Left ventricle myocardium inferior (tissue), 1 donor: ENCODE data around the gene UGT3A2. TPM values are rescaled to one million over a fixed set of nuclear protein-coding genes. Genes with fewer than 3 reads are reported as not detected.
"Not testable (repeated sequence)": the region's sequence is repeated elsewhere in the genome, so short reads cannot be mapped to it uniquely, and the experiment has no call there.

Experiments
- DNase-seq: peaks from one replicate; pipeline ENCODE4 v3.0.0-alpha.2; 2020
- H3K27ac ChIP-seq: fragments of 200-600 bp; replicated peaks from 2 replicates; pipeline ENCODE4 v1.8.0; 2021
- H3K27me3 ChIP-seq: fragments of 200-600 bp; 2 replicates; pipeline ENCODE4 v1.8.0; 2021; ENCODE audit warnings: low read depth
- H3K36me3 ChIP-seq: fragments of 200-600 bp; 2 replicates; pipeline ENCODE4 v1.8.0; 2021
- H3K4me1 ChIP-seq: fragments of 200-600 bp; 2 replicates; pipeline ENCODE4 v1.8.0; 2021
- H3K4me3 ChIP-seq: fragments of 200-600 bp; 2 replicates; pipeline ENCODE4 v1.8.0; 2021; ENCODE audit warnings: mild to moderate bottlenecking, moderate library complexity
- H3K9me3 ChIP-seq: fragments of 200-600 bp; replicated peaks from 2 replicates; pipeline ENCODE4 v1.8.0; 2021
- intact Hi-C: fragments of 100-400 bp; cut with micrococcal nuclease; formaldehyde crosslinking; loops from one replicate; pipeline ENCODE4 v1.11.0; 2022
- total RNA-seq: library from RNA; stranded (reverse); fragmentation: NEBNext Ultra II Directional; extraction: Animal tissue kit (Norgen Biotek cat#: 25700); gene quantifications from one replicate; pipeline ENCODE4 v1.2.1, GENCODE V29; 2021
- TF ChIP-seq, protein P1 (sequence below): fragments of 200-600 bp; IDR thresholded peaks from 2 replicates; pipeline ENCODE4 v1.8.0; 2021; ENCODE audit warnings: antibody characterized with exemption, mild to moderate bottlenecking, borderline replicate concordance
- donor health status: DM: no; HTN: yes; CAD: no; lungs with severe emphysema.

Gene UGT3A2
- total RNA-seq, 1 donor from 2014 or later: not detected

DNA sequence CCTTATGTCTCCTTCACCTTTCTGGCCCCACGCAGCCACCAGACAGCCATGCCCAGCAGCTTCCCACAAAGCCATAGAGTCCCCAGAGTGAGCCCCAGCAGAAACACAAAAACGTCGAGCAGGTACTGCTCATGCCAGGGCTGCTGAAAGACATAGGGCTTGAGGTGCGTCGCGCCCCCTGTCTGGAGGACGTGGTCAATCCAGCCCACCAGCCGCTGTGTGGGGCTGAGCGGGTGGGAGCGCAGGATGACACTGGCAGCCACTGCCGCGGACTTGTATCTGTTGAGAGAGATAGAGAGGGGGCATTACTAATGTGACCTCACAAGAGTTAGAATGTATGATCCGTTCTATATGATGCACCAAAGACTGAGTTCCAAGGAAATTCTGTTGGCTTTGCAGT lies 31.0 kb downstream of the UGT3A2 start:
- DNase-seq: no peak
- Histone ChIP-seq H3K9me3 (no peaks in the 10 kb centered on the region), H3K36me3 (no peaks in the 10 kb centered on the region), H3K4me3 (no peak overlapping the region), H3K27me3 (no peaks in the 10 kb centered on the region), H3K4me1 (no peaks in the 10 kb centered on the region), H3K27ac (no peak overlapping the region)
- intact Hi-C loops: no loop called here
- TF ChIP-seq, protein P1, sequence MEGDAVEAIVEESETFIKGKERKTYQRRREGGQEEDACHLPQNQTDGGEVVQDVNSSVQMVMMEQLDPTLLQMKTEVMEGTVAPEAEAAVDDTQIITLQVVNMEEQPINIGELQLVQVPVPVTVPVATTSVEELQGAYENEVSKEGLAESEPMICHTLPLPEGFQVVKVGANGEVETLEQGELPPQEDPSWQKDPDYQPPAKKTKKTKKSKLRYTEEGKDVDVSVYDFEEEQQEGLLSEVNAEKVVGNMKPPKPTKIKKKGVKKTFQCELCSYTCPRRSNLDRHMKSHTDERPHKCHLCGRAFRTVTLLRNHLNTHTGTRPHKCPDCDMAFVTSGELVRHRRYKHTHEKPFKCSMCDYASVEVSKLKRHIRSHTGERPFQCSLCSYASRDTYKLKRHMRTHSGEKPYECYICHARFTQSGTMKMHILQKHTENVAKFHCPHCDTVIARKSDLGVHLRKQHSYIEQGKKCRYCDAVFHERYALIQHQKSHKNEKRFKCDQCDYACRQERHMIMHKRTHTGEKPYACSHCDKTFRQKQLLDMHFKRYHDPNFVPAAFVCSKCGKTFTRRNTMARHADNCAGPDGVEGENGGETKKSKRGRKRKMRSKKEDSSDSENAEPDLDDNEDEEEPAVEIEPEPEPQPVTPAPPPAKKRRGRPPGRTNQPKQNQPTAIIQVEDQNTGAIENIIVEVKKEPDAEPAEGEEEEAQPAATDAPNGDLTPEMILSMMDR: no peak

DNA sequence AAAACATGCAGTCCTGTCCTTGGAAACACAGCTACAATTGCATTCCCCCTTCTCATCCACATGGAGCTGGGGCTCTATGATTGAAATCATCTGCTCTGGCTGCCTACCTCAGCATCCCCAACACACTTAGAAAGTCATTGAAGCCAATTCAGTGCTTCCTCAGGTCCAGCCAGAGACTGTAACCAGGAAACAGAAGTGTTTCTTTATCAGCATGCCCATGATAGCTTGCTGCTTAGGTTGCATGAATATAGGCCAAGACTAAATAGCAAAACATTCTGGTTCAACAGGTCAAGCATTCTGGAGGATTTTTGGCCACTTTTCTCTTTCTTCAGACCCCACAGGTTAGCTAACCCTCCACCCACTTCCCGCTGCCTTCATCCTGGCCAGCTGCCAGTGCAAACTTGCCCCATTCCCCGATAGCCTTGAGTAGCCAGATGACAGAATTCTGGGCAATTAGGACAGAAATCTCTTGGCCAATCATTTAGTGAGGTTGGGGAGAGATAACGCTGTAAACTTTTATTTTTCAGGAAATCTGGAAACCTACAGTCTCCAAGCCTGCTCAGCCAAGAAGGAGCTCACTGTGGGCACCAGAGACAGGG lies 32.0 kb downstream of the UGT3A2 start:
- H3K4me3 ChIP-seq, H3K9me3 ChIP-seq, H3K36me3 ChIP-seq, H3K27me3 ChIP-seq, H3K4me1 ChIP-seq, H3K27ac ChIP-seq, DNase-seq, intact Hi-C loops: not testable (repeated sequence)

DNA sequence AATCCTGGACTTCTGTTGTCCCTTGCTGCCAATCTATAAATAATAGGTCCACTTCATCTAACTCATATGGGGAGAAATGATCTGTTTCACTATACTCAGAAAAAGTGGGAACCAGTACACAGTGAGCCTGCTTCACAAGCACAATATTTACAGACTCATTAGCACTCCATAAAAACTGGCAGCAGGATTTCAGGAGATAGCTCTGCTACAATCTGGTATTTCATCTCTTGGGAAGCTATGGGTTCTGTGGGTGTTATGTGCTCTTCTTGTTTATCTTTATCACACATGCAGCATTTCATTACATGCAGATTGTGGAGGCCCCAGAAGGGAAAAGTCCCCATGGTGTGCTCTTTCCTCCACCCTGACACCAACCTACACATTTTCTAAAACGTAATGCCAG lies 33.2 kb downstream of the UGT3A2 start:
- Histone ChIP-seq H3K27me3 (no peaks in the 10 kb centered on the region), H3K36me3 (no peaks in the 10 kb centered on the region), H3K9me3 (no peaks in the 10 kb centered on the region), H3K27ac (no peak overlapping the region), H3K4me3 (no peak overlapping the region), H3K4me1 (no peaks in the 10 kb centered on the region)
- intact Hi-C loops: no loop called here
- DNase-seq: no peak
- TF ChIP-seq, protein P1: no peak

DNA sequence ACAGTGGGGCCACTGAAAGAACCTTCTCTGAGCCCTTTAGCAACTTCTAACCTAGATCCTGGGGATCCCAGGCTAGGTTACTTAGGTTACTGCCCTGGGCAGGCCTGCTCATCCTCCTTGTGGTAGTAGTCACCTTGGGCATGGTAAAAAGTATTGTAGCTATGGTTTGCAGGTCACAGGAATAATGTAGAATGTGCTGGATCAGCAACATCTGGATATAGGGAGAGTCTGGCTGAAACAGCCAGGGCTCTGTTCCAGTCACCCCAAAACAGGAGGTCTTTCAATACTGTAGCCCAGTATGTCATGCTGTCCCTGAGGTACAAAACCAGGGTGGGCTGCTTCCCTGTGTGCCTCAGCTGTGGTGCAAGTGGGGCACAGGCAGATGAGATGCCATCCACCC lies 33.6 kb downstream of the UGT3A2 start:
- no peak overlapping the region for H3K4me3 ChIP-seq
- no peaks in the 10 kb centered on the region for H3K4me1 ChIP-seq
- DNase-seq: no peak
- no peaks in the 10 kb centered on the region for H3K9me3 ChIP-seq
- no peak overlapping the region for H3K27ac ChIP-seq
- H3K36me3 ChIP-seq: no peaks in the 10 kb centered on the region
- H3K27me3 ChIP-seq: no peaks in the 10 kb centered on the region
- TF ChIP-seq, protein P1: no peak
- intact Hi-C loops: no loop called here

DNA sequence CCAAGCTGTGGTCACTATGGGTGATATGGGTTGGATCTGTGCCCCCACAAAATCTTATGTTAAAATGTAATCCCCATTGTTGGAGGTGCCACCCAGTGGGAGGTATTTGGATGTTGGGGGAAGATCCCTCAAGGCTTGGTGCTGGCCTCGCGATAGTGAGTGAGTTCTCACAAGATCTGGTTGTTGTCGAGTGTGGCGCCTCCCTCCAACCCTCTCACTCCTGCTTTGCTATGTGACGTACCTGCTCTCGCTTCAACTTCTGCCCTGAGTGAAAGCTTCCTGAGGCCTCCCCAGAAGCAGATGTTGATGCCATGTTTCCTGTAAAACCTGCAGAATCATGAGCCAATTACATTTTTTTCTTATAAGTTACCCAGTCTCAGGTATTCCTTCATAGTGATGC lies 35.5 kb downstream of the UGT3A2 start:
- Histone ChIP-seq H3K9me3 (no peaks in the 10 kb centered on the region), H3K27me3 (no peaks in the 10 kb centered on the region), H3K27ac (no peak overlapping the region), H3K4me3 (no peak overlapping the region), H3K4me1 (no peaks in the 10 kb centered on the region), H3K36me3 (no peaks in the 10 kb centered on the region)
- TF ChIP-seq, protein P1: no peak
- intact Hi-C loops: no loop called here
- DNase-seq: no peak

DNA sequence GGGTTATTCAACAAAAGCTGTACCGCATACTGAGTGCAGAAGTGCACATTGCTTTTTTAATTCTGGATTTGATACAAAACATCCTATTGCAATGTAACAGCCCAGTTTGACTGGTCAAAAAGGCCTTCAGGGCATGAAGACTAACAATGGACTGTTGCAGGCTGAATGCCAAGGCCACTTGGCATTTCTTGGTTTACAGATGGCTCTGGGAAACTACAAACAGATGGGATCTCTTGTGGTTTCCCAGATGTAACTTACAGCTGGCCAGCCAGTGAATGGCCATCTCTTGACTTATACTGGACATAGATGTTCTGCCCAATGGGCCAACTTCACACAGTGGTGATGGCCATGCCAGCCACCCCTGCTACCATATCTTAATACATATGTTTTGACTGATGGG lies 36.8 kb downstream of the UGT3A2 start:
- TF ChIP-seq, protein P1: no peak
- Histone ChIP-seq H3K4me1 (no peaks in the 10 kb centered on the region), H3K27ac (no peak overlapping the region), H3K36me3 (no peaks in the 10 kb centered on the region), H3K27me3 (no peaks in the 10 kb centered on the region), H3K4me3 (no peak overlapping the region), H3K9me3 (peaks cover 9% of the 10 kb centered on the region)
- no peak for DNase-seq
- intact Hi-C loops: no loop called here
